HepG2 (cell line): Measurements from ENCODE around the gene USP36.
"Not testable (repeated sequence)": the region's sequence is repeated elsewhere in the genome, so short reads cannot be mapped to it uniquely, and the experiment has no call there.

Experiments used
- CREM ChIP-seq, 2 experiments: sonication (generic) in 1 of 2; formaldehyde crosslinking in 1 of 2; IDR thresholded peaks; 2 replicates each; pipeline versions ENCODE4 v1.4.0 to v1.6.1; 2016 to 2020; ENCODE audit warnings: antibody characterized with exemption in 1 of 2, mild to moderate bottlenecking in 1 of 2, missing genetic modification reagents in 1 of 2
- CTCF ChIP-seq: sonication (generic); formaldehyde crosslinking; IDR thresholded peaks from 2 replicates; pipeline ENCODE4 v1.5.0; 2020; ENCODE audit warnings: mild to moderate bottlenecking, missing genetic modification reagents, moderate library complexity
- DPF2 ChIP-seq: sonication (generic); formaldehyde crosslinking; IDR thresholded peaks from 2 replicates; pipeline ENCODE4 v1.4.0; 2020; ENCODE audit warnings: mild to moderate bottlenecking, low read depth, missing genetic modification reagents, borderline replicate concordance
- SP2 ChIP-seq: sonication (generic); formaldehyde crosslinking; IDR thresholded peaks from 2 replicates; pipeline ENCODE4 v1.5.1; 2020; ENCODE audit warnings: mild to moderate bottlenecking, missing genetic modification reagents
- ZNF709 ChIP-seq: sonication (generic); formaldehyde crosslinking; IDR thresholded peaks from 2 replicates; pipeline ENCODE4 v1.5.0; 2020; ENCODE audit warnings: mild to moderate bottlenecking, missing genetic modification reagents

- not testable (repeated sequence) for TF ChIP-seq ZNF709 (CRISPR knock-in tag); CREM (IDR thresholded peaks at IDR 0.05); CREM (CRISPR knock-in tag; IDR thresholded peaks at IDR 0.05); SP2 (CRISPR knock-in tag); DPF2; CTCF
Measured at GRCh38 chr17:78751000-78751399, 89.6 kb downstream of the USP36 start.
